ENCODE measurements around the gene USP15. TPM values are rescaled to one million over a fixed set of nuclear protein-coding genes. Genes with fewer than 3 reads are reported as not detected.

The USP15 gene
- total and polyA plus RNA-seq, 2 of the 8 experiments (the other 6 are each of a cell fraction or from before 2014, with no cell fraction given): 12.7 to 38.6 TPM

- TF ChIP-seq CTCF (IDR thresholded peaks at IDR 0.05; ENCODE audit: control extremely low read depth in 1 of 3, insufficient read depth in 1 of 3, low read depth in 1 of 3, low read length in 3 of 3) (no peak), RFX5 (IDR thresholded peaks at IDR 0.05; ENCODE audit: borderline replicate concordance, low read depth, low read length) (no peak), NANOG (IDR thresholded peaks at IDR 0.05; ENCODE audit: insufficient read depth, low read depth, low read length, poor library complexity, severe bottlenecking) (no peak), SP2 (IDR thresholded peaks at IDR 0.05; ENCODE audit: low read length) (no peak), TBP (IDR thresholded peaks at IDR 0.05; ENCODE audit: low read depth, low read length) (no peak)
These were observed 122.3 kb downstream of the USP15 start (continued) for GRCh38 chr12:62382526-62382925.

All from H1 (cell line).